Measurements from ENCODE around the gene TLE5.
"Not testable (repeated sequence)": the region's sequence is repeated elsewhere in the genome, so short reads cannot be mapped to it uniquely, and the experiment has no call there.

TLE5 gene

GRCh38 chr19:3020321-3020960 lies 41.9 kb downstream of the TLE5 start:
- DNase-seq: no peak

DNA sequence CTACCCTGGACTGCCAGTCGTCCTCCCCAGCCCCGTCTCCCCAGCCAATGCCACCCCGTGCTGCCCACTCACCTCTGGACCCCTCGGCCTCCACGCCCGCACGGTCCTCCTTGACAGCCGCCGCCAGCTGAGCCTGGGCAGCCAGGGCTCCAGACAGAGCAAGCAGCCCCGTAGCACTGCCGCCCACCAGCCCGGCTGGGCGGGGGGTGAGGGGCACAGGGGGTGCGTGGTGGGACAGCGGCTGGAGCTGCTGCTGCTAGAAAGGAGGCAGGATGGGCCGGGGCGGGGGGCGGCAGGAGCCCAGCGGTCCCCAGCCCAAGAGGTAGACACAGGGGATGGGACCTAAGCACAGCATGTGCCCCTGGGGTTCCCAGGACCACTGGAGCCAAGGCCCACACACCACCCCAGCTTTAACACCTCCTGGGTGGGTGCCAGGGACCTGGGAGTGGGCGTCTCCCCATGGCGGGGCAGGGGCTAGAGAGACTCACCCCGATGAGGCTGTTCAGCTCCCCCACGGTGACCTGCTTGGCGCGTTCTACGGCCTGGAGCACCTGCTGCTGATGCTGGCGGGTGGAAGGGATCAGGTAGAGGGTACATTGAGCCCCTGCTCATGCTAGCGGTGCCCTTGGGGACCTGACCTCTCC lies 43.0 kb downstream of the TLE5 start:
- DNase-seq: no peak

DNA sequence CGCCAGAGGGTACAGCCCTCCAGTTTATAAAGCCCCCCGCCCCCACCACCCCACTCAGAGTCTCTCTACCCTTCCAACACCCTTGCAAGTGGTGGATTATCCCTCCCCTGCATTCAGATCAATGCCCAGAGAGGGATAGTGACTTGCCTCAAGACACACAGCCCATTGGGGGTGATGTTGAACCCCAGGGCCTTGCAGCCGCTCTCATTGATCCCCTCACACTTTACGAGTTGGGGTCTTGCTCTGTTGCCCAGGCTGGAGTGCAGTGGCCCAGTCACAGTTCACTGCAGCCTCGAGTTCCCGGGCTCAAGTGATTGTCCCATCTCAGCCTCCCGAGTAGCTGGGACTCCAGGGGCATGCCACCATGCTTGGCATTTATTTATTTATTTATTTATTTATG lies 44.4 kb downstream of the TLE5 start:
- no peak for DNase-seq

DNA sequence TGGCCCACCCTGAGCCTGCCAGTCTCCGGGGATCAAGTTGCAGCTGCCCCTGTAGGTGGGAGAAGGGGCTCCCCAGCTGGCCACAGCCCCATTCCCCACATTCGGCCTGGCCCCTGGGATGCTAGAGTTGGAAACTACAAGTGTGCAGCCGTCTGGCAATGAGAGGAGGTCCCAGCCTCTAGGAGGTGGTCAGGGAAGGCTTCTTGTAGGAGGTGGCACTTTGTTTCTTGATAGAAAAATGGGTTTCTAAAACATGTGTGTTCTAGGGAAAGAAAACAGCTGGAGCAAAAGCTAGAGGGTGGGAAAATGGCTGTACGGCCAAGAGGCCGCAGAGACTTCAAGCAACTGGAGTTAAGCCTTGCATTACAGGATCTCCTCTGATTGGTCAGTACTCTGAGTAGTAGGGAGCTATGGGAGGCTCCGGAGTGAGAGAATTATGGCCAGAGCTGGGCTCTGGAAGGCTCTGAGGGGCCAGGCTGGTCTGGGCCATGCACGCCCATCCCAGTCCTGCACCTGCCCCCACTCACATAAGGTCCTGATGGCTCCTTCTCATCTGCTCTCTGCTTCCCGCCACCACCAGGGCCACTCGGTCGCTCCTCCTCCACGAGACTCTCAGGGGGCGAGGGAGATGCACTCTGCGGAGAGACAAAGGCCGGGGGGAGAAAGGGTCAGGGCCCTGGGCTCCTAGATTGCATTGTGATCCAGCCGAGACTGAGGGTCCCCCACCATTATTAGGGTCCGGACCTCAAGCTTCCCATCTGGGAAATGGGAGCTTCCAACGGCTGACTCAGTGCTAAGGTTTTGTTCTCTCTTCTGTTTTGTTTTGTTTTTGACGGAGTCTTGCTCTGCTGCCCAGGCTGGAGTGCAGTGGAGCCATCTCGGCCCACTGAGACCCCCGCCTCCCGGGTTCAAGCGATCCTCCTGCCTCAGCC lies 46.9 kb downstream of the TLE5 start:
- no peak for DNase-seq

GRCh38 chr19:3014135-3014534 lies 48.2 kb downstream of the TLE5 start:
- no peak for DNase-seq

GRCh38 chr19:3013263-3013725 lies 49.0 kb downstream of the TLE5 start:
- DNase-seq: no peak

GRCh38 chr19:3012621-3013262 lies 49.6 kb downstream of the TLE5 start:
- no peak for DNase-seq

DNA sequence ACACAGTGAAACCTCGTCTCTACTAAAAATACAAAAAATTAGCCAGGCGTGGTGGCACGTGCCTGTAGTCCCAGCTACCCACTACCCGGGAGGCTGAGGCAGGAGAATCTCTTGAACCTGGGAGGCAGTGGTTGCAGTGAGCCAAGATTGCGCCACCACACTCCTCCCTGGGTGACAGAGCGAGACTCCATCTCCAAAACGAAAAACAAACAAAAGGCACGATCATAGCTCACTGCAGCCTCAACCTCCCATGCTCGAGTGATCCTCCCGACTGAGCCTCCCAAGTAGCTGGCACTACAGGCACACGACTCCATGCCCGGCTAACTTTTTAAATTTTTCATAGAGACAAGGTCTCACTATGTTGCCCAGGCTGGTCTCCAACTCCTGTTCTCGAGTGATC lies 50.2 kb downstream of the TLE5 start:
- DNase-seq: not testable (repeated sequence)

GRCh38 chr19:3010871-3011270 lies 51.4 kb downstream of the TLE5 start:
- DNase-seq: no peak

DNA sequence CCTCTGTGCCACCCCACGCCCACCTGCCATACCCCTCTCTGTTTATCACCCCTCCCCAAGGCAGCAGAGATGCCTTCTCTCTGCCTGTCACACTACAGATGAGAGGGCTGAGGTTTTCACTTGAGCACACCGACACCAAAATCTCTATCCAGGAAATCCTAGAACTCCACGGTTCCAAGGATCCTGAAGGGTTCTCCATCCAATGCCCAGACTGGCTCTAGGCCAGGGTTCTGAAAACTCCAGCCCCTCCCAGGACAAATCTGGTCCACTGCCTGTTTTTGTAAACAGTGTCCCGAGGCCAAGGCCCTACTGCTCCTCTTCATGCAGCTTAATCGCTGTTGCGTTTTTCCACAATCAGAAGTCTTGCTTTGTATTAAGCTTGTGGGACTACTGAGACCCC lies 53.3 kb downstream of the TLE5 start:
- no peak for DNase-seq

DNA sequence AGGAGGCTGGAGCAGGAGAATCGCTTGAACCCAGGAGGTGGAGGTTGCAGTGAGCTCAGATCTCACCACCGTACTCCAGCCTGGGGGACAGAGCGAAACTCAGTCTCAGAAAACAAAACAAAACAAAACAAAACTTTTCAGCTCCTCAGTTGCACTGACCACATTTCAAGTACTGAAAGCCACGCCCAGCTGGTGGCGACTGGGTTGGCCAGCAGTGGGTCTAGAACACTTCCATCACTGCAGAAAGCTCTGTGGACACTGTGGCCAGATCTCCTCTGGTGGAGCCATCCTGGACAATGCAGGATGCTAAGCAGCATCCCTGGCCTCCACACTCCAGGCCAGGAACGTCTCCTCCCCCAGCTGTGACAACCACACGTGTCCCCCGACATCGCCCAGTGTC lies 54.3 kb downstream of the TLE5 start:
- DNase-seq: no peak

DNA sequence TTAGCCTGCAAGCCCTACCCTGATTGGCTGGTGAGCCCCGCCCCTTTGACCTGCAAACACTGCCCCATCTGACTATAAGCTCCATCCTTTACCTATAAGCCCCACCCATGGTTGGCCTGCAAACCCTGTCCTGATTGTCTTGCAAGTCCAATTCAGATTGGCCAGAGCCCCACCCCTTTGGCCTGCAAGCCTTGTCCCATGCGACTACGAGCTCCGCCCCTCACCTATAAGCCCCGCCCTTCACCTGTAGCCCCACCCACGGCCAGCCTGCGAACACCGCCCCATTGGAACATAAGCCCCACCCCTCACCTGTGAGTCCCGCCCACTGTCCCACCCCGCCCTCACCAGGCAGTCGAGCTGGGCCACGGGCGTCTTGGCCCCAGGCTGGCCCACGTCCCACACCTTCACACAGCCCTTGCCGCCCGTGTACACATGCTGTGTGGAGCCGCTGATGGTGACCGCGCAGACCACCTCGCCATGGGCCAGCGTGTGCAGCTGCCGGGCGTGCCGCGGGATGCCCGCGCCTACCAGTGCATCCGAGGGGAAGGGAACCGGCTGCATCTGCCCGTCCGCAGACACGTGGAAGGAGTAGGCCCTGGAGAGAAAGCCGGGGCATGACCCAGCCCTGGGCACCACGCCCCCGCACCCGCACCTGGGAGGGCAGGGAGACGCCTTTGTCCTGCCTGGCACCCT lies 56.1 kb downstream of the TLE5 start:
- no peak for DNase-seq

GRCh38 chr19:3005345-3005744 lies 57.0 kb downstream of the TLE5 start:
- DNase-seq: no peak

DNA sequence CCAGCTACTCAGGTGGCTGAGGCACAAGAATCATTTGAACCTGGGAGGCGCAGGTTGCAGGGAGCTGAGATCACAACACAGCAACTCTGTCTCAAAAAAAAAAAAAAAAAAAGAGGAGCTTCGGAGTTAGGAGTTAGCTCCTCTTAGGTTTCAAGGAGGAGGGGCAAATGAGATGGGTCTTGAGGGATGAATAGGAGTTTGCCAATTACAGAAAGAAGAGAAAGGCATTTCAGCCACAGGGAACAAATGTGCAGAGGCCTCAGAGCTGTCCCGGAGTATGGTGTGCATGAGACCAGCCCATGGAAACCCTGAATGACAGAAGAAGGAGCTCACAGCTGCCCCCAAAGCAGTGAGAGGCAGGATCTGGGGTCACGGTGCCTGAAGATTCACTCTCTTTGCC lies 57.8 kb downstream of the TLE5 start:
- no peak for DNase-seq

DNA sequence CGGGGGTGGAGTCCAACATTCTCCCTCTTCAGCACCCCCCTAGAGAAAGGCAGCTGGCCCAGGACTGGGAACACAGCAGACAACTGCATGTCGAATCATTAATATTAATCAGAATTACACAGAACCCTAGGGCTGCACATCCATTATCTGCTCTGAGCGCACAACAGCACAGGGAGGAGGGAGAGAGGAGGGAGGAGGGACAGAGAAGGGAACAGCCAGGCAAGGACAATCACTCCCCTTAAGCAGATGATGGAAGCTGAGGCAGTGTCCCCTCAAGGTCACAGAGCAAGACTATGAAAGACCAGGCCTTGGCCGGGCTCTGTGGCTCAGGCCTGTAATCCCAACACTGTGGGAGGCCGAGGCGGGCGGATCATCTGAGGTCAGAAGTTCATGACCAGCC lies 59.2 kb downstream of the TLE5 start:
- DNase-seq: no peak

Data from effector CD4-positive, alpha-beta T cell (primary cell).